ENCODE measurements around the gene GLYAT.

Gene GLYAT

GRCh38 chr11:58674609-58675008 is 57.1 kb downstream of the GLYAT start:
- TF ChIP-seq CTCF (IDR thresholded peaks at IDR 0.05) (no peak), ZFX (IDR thresholded peaks at IDR 0.05; ENCODE audit: borderline replicate concordance) (no peak)

GRCh38 chr11:58671983-58672633 is 59.6 kb downstream of the GLYAT start:
- no peak for TF ChIP-seq CTCF (IDR thresholded peaks at IDR 0.05)
- no peak for TF ChIP-seq ZFX (IDR thresholded peaks at IDR 0.05; ENCODE audit: borderline replicate concordance)

More at GRCh38 chr11:58674609-58675008, 57.1 kb downstream of the GLYAT start:
- no peak overlapping the region for H3K27ac ChIP-seq

GRCh38 chr11:58659910-58660570 is 71.7 kb downstream of the GLYAT start:
- TF ChIP-seq ZFX (IDR thresholded peaks at IDR 0.05; ENCODE audit: borderline replicate concordance) (no peak), CTCF (IDR thresholded peaks at IDR 0.05) (no peak)
- H3K27ac ChIP-seq = peak overlapping the region; percentile 39

More at GRCh38 chr11:58671983-58672633, 59.6 kb downstream of the GLYAT start:
- no peak overlapping the region for H3K27ac ChIP-seq

- TF ChIP-seq CTCF (IDR thresholded peaks at IDR 0.05) (no peak), ZFX (IDR thresholded peaks at IDR 0.05; ENCODE audit: borderline replicate concordance) (no peak)
Measured at GRCh38 chr11:58659404-58659803, 72.3 kb downstream of the GLYAT start.

More at GRCh38 chr11:58659404-58659803, 72.3 kb downstream of the GLYAT start:
- peak overlapping the region; percentile 39 for H3K27ac ChIP-seq
